Stimulated activated naive CD4-positive, alpha-beta T cell (primary cell): Measurements from ENCODE around the gene KANSL2.
"Not testable (repeated sequence)": the region's sequence is repeated elsewhere in the genome, so short reads cannot be mapped to it uniquely, and the experiment has no call there.

Experiments
- DNase-seq, 6 experiments: peaks; one replicate each; lab custom pipeline; 2025; lab: John Stamatoyannopoulos, UW

The KANSL2 gene

DNA sequence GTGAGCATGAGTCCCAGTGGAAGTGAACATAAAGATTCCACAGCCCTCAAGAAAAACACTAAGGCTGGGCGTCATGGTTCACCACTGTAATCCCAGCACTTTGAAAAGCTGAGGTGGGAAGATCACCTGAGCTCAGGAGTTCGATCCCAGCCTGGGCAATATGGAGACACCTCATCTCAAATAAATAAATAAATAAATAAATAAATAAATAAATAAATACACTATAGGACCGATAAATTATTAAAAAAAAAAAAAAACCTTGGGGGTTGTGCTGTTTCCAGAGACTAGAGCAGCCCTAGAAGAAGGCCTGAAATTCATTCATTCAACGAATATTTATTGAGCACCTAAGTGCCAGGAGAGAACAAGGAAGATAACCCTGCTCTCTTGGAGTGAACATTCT lies 1.5 kb upstream of the KANSL2 start:
- DNase-seq: no peak

DNA sequence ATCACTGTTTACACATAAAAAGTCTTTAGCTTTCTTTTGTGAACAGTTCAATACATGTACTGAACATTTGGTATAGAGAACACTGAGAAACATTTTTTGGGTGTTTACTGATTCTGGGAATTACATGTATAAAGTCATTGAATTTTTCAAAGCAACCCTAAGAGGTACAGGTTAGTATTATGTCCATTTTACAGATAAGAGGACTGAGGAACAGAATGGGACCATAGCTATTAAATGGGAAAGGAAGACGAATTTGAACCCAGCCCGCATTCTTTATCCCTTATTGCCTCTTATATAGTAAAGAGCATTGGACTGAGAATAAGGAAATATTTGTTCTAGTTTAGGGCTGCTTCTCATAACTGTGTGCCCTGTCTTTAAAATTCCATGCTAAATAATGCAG lies 889 bp upstream of the KANSL2 start:
- DNase-seq: no peak

DNA sequence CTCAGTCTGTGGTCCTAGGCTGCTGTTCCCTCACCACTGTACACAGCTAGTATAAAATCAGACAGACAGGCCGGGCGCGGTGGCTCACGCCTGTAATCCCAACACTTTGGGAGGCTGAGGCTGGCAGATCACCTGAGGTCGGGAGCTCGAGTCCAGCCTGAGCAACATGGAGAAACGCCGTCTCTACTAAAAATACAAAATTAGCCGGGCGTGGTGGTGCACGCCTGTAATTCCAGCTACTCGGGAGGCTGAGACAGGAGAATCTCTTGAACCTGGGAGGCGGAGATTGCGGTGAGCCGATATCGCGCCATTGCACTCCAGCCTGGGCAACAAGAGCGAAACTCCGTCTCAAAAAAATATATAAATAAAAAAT lies 481 bp upstream of the KANSL2 start:
- not testable (repeated sequence) for DNase-seq

DNA sequence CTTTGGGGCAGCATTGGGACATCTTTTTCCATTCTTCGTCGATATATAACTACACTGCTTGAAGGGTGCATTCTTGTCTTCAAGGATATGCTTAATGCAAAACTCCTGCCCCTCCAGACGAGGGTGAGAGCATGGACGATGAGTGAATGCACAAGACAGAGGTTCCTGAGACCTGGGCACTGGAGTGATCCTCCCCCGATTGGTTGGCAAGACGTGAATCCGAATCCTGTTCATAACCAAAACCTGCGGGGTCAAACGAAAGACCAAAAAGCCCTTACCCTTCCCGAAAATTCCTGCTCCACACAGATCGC lies 684 bp downstream of the KANSL2 start:
- no peak for DNase-seq

DNA sequence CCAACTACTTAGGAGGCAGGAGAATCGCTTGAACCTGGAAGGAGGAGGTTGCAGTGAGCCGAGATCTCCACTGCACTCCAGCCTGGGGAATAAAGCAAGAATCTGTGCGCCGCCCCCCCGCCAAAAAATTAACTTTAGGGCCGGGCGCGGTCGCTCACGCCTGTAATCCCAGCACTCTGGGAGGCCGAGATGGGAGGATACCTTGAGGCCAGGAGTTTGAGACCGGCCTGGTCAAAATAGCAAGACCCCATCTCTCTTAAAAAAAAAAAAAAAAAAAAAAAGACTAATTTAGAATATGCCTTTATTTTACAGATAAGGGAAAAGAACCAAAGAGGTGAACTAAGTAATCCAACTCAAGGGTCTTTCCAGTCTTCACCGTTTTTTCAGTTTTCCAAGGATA lies 1.2 kb downstream of the KANSL2 start:
- DNase-seq: no peak

DNA sequence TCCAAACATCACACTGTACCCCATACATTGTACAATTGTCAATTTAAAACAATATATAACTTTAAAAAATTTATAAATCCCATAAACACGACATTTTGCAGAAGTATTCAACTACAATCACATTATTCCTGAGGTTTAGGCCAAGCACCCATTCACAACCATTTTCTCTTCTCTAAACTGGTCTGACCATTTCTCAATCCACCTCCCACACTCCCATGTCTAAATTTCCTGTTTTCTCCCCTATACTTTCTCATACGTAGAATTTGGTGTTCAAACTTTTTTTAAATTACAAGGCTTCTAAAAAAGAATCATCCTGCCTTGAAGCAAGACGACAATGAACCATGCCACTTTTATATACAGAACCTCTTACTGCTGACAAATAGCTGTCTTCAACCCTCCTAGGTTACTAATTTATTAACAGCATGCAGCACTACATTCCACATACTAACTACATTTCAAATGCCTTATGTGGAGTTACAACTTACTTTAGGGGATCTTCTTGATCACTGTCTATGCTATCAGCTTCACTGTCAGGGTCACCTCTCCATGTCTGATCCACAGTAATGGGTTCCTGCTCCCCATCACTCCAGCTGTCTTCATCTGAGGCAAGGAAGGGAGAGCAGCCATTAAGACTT lies 3.4 kb downstream of the KANSL2 start:
- peak in 1 of 6 experiments; percentile 18 for DNase-seq

DNA sequence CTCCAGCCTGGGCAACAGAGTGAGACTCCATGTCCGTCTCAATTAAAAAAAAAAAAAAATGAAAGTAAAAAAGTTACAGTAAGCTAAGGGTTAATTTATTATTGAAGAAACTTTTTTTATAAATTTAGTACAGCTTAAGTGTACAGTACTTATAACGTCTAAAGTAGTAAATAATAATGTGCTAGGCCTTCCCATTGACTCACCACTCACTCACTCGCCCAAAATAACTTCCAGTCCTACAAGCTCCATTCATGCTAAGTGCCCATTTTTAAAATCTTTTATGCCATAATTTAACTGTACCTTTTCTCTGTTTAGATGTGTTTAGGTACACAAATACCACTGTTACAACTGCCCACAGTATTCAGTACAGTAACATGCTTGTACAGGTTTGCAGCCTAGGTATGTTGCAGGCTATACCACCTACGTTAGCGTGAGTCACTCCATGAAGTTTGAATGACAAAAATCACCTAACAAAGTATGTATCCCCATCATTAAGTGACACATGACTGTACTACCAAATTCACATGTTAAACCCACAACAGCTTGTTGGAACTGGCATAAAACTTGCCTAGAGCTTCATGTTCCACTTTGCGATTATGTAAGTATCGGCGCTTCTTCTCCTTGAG lies 10.7 kb downstream of the KANSL2 start:
- DNase-seq: no peak

DNA sequence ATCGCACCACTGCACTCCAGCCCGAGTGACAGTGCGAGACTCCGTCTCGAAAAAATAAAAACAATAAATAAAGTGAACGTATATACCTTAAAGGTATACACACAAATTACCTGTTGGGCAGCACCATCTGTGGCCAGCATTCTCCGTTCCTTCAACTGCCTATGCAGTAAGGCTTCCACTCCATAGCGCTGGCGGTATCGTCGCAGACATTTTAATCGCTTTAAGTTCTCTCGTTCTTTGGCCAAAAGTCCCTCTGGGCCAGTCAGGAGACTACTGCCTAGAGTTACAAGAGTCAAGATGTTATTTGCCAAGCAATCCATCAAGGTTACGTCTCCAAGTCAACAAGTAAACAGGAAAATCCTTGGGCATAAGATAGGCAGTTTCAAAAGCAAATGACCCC lies 13.0 kb downstream of the KANSL2 start:
- DNase-seq: no peak

DNA sequence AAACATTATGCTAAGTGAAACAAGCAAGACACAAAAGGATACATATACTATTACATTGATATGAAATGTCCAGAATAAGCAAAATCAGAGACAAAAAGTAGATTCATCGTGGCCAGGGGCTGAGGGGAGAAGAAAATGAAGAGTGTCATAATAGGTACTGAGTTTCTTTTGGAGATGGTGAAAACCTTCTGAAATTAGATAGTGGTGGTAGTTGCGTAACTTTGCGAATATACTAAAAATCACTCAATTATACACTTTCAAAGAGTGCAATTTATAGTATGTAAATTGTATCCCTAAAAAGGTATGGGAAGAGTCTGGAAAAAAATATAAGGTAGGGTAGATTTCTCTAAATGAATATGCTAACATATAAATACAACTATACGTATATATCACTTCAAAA lies 22.2 kb downstream of the KANSL2 start:
- DNase-seq: no peak

DNA sequence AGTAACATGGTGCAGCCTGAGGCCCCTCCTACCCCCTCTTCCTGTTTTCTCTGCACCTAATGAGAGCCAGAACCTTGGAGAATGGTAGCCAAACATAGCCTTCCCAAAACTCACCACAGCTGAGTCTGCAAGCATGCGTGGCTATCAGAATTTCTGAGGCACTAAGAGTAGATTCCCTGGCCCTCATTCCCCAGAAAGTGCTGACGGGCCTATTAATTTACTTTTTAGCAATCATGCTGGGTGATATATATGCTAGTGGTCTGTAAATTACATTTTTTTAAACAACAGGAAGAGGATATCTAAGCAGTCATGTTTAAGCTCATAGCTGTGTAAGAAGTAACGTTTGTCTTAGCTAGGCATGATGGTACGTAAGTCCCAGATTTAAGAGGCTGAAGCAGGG lies 30.4 kb downstream of the KANSL2 start:
- DNase-seq: no peak

DNA sequence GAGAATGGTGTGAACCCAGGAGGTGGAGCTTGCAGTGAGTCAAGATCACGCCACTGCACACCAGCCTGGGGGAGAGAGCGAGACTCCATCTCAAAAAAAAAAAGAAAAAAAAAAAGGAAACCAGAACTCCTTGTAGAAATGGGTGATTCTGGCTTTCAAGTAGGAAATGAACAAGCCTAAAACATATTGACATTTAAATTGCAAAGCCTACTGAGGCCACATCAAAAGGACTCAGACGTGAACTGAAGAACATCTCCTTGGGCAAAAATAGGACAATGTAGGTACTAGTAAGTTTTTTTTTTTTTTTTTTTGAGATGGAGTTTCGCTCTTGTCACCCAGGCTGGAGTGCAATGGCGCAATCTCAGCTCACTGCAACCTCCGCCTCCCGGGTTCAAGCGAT lies 36.7 kb downstream of the KANSL2 start:
- not testable (repeated sequence) for DNase-seq

DNA sequence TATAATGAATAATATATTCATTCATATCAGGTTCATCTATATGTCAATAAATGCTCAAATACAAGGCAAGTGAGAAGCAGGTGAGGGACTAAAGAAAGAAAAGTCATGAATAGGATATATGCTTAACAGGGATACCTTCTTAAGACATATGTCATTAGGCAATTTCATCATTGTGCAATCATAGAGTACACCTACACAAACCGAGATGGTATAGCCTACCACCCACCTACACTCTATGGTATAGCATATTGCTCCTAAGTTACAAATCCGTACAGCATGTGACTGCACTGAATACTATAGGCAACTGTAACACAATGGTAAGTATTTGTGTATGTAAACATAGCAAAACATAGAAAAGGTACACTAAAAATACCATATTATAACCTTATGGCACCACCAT lies 39.0 kb downstream of the KANSL2 start:
- DNase-seq: no peak

DNA sequence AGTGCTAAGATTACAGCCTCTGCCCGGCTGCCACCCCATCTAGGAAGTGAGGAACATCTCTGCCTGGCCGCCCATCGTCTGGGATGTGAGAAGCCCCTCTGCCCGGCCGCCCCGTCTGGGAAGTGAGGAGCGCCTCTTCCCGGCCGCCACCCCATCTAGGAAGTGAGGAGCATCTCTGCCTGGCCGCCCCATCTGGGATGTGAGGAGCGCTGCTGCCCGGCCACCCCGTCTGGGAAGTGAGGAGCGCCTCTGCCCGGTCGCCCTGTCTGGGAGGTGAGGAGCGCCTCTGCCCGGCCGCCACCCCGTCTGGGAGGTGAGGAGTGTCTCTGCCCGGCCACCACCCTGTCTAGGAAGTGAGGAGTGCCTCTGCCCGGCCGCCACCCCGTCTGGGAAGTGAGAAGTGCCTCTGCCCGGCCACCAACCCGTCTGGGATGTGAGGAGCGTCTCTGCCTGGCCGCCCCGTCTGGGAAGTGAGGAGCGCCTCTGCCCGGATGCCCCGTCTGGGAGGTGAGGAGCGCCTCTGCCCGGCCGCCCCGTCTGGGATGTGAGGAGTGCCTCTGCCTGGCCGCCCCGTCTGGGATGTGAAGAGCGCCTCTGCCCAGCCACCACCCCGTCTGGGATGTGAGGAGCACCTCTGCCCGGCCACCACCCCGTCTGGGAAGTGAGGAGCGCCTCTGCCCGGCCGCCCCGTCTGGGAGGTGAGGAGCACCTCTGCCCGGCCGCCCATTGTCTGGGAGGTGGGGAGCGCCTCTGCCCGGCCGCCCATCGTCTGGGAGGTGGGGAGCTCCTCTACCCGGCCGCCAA lies 40.1 kb downstream of the KANSL2 start:
- not testable (repeated sequence) for DNase-seq

DNA sequence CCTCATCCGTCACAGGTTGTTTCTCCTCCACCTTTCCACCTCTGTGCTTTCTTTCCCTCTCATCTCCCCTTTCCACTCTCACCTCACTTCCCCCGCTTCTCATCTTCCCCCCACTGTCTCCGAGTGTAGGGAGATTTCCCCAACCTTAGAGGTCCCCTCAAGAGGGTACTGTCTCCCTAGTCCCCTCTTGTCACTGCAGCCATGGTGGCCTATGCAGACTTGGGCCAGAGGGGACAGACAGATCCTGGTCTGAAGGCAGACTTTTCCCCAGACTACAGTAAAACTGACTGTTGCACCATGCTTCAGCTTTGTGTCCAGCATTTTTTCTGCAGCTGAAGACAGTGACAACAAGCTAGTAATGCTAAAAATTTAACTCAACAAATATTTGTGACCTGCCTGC lies 41.2 kb downstream of the KANSL2 start:
- no peak for DNase-seq

DNA sequence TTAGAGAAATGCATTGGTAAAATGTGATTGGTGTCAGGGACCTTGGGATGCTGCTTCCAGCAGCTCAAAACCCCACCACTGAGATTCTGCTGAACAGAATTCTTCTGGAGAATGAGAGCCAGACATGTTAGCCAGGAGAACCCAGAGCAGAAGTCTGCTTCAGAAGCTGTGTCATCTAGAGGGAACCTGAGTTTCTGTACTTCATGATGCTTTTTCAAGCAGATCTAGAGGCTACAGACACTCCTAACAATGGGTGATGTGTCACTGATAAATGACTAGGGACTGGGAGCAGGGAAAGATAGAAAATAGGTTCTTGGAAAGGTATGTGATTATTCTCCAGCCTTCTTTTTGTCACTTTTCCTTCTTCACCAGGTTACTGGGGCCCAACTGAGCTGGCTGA lies 41.6 kb downstream of the KANSL2 start:
- DNase-seq: no peak

DNA sequence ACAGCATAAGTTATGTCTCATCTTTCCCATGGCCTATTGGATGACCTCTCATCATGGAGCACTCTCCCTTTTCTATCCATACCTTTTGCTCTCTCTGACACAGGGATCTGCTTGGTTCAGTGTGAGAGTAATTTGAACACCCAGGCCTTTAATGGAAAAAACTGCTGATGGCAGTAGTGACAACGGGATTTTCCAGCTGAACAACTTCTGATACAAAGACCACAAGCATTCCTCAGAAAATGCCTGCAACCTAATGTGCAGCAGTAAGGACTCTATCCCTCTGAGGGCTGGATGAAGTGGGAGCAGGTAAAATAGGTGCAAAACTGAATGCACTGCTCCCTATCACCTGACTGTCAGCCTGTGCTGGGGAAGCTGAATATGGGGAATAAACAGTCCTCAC lies 51.0 kb downstream of the KANSL2 start:
- DNase-seq: no peak

DNA sequence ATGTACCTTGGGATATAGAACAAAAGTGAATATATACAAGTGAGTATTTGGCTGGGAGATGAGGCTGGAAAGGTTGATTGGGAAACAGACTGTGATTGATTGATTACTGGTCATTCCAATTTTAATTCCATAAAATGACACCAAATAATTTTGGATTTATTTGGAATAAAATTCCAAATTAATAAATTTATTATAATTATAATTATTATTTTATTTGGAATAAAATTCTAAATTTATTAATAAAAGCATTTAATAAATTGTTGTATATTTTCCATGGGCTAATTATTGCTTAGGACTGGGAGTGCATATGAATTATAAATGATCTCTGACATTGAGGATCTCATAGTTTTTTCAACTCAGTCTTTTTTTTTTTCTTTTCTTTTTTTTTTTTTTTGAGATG lies 51.7 kb downstream of the KANSL2 start:
- no peak for DNase-seq

DNA sequence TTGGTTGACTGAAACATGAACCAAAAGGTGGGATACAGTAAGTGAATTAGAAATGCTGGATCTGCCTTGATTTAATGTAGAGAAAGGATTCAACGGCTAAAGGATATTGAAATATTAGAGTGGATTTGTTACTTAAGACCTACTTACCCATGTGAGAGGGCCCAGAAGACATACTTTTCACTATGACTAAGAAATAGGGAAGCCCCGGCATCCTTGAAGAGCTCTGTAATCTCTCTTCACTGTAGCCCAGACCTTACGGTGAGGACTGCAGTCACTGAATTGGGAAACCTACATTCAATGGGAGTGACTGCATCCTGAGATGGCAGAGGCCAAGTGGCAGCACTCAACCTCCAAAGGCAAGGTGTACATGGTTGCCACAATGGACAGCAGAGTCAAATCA lies 52.5 kb downstream of the KANSL2 start:
- DNase-seq: no peak

DNA sequence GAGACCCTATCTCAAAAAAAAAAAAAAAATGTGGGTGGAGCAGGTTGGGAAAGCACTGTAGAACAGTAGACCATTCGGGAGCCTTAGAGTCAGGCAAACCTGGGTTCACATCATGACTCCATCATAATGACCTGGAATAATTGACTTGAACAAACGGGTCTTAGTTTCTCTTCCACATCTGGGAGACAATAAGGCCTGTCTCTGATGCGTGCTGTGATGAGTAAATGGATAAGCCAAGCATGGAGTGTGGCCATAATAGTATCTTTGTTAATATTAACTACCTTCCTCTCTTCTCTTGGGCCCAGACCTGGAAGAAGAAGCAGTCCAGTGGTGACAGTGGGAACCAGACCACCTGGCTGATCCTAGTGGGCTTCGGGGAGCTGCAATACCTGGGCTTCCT lies 54.5 kb downstream of the KANSL2 start:
- DNase-seq: no peak

DNA sequence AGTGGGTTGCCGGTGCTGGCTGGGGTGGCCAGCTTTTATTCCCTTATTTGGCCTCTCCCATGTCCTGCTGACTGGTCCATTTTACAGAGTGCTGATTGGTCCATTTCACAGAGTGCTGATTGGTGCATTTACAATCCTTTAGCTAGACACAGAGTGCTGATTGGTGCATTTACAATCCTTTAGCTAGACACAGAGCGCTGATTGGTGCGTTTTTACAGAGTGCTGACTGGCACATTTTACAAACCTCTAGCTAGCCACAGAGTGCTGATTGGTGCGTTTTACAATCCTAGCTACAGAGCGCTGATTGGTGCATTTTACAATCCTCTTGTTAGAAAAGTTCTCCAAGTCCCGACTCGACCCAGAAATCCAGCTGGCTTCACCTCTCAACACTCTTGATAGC lies 59.0 kb downstream of the KANSL2 start:
- not testable (repeated sequence) for DNase-seq

DNA sequence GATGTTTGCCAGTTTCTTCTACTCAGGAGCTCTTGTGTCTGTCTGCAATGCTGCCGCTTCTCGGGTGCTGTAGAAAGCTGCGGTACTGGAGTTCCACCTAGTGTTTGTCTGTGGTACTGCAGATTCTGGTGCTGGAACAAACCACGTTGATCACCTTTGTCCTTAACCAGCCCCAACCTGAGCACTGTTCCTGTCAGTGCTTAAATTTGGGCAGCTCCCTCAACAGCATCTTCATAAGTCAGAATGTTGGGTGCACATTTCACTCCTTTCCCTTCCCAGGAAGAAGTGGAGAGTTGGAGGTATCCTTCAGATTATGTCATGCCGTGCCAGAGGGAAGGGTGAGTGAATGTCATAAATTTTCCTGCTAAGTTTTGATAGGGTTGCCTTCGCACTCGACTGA lies 63.5 kb downstream of the KANSL2 start:
- peak; percentile 37 to 84 (median 58) for DNase-seq

DNA sequence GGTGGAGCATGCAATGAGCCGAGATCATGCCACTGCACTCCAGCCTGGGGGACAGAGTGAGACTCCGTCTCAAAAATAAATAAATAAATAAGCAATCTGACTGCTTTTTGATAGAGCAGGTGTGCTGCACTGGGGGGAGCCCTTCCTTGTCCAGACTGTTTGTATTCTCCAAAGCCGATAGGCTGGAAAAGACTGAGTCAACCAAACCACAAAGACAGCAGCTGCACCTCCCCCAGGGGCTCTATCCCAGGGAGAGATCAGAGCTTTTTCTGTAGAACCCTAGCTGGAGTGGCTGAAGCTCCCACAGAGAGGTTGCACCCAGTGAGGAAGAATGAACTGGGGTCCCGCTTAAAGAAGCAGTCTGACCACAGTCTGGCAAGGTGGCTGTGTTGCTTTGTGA lies 66.4 kb downstream of the KANSL2 start:
- no peak for DNase-seq

DNA sequence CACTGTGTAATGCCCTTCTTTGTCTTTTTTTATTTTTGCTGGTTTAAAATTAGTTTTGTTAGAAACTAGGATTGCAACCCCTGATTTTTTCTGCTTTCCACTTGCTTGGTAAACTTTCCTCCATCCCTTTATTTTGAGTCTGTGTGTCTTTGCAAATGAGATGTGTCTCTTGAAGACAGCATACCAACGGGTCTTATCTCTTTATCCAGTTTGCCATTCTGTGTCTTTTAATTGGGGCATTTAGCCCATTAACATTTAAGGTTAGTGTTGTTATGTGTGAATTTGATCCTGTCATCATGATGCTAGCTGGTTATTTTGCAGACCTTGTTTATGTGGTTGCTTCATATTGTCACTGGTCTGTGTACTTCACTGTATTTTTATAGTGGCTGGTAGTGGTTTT lies 68.7 kb downstream of the KANSL2 start:
- no peak for DNase-seq
